ENCODE measurements around the gene SPATA2L.
"Not testable (repeated sequence)": the region's sequence is repeated elsewhere in the genome, so short reads cannot be mapped to it uniquely, and the experiment has no call there.

The SPATA2L gene

DNA sequence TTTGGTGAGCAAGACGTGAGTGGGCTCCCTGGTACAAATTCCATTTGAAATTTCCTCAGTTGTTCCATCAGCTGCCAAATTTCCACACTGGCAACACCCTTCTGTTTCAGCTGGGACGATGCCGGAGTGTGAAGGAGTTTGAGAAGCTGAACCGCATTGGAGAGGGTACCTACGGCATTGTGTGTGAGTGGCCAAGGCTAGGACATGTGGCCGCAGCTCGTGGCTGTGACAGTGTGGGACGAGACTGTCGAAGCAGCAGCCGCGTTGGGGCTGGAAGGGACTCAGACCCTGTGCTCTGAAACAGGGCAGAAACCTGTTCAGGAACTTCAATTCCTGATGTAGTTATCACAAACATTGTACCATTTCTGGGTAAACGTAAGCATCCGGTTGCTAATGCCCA is 12.4 kb downstream of the SPATA2L start:
- DNase-seq, result no peak

DNA sequence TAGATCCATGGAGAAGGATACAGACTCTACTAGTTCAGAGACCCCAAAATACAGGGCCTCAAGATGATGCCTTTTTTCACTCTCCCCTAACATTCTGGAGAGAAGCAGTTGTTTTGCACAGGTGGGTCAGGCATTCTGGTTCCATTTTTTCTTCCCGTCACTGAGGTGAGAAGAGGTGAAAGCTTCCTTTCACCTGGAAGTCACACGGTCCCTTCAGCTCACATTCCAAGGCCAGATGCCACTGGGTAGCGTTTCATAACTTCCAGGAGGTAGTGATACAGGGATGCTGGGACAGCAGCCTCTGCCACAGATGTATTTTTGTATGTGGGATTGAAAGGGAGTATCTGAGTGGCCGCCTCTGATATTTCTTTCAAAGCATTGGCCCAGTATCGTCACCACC is 13.1 kb downstream of the SPATA2L start:
- no peak for DNase-seq

DNA sequence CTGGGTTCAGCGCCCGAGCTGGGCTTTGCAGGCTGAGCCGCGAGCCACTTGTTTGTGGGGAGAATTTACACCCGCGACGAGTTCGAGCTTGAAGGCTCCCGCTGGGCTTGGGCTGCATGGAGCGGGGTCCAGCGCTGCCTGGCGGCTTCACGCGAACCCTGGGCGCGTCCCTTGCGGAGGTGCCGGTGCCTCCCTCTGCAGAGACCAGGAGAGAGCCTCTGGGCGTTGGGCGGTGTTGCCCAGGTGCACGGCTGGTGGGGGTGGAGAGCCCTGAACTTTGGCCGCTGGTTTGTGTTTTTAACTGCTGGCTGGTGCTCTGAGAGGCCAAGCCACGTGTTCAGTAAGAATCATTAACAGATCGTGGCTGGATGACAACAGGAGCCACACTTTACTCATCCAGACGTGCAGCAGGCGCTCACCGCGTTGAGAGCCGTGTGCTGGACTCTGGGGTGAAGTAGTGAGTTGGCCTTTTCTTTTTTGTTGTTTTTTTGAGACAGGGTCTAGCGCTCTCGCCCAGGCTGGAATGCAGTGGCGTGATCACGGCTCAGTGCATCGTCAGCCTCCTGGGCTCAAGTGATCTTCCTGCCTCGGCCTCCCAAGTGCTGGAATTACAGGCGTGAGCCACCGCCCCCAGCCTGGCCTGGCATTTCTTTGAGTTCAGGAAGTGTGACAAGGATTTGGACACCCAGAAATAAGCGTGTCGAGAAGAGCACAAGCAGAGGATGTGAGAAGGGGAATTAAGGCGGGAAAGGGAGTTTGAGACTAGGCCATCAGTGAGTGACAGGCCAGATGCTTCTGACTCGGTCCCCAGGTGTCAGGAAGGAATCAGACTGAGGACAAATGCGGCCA is 14.2 kb downstream of the SPATA2L start:
- no peak for DNase-seq

DNA sequence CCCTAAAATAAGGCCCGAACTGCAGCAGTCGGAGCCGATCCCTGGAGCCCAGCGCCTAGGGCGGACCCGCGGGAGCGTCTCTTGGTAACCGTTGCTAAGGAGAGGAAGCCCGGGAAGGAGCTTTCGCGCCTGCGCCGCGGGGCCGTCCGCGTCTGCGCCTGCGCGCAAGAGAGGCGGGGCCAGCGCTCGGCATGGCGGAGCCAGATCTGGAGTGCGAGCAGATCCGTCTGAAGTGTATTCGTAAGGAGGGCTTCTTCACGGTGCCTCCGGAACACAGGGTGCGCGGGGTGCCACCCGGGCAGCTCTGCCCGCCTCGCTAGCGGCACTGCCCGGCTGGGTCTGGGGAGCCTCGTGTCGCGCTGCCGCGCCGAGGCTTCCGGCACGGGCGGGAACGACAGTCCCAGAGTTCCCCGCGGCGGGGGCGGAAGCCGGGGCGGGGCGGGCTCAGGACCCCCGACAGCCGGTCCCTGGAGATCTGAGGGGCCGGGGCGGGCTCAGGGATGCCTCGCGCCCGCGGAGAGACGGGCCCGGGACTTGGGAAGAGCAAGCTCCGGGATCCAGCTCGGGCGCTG is 14.9 kb downstream of the SPATA2L start, which contains the start of gene CDK10:
Gene CDK10 (plus strand): TSS at position 170 of the 572 bp plus-strand sequence. CDS start 22 bp downstream, at position 192.
- DNase-seq, result peak; percentile 88 to 90

DNA sequence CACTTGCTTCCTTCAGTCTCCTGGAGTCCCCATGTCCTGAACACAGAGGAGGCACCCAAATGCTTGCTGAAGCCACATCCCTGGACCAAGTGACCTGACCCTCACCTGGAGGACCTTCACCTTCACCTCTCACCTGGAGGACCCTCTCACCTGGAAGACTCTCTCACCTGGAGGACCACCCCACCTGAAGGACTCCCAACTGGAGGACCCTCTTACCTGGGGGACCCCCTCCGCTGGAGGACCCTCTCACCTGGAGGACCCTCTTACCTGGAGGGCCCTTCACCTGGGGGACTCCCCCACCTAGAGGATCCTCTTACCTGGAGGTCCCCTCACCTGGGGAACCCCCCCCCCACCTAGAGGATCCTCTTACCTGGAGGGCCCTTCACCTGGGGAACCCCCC is 15.6 kb downstream of the SPATA2L start:
- no peak for DNase-seq

DNA sequence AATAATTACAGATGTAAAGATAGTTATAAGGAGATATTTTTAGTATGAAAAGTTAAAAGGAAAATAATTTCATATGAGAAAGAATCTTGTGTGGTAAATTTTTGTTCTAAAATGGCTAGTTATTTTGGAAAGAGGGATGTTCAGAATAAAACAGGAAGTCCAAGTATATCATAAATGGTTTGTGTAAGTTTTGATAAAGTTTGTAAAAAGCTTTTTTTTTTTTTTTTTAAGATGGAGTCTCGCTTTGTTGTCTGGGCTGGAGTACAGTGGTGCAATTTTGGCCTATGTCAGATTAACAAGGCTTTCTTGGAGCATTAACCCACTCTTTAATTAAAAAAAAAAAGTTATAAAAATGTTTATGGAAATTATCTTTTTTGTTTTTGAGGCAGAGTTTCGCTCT is 23.2 kb downstream of the SPATA2L start:
- no peak for DNase-seq

DNA sequence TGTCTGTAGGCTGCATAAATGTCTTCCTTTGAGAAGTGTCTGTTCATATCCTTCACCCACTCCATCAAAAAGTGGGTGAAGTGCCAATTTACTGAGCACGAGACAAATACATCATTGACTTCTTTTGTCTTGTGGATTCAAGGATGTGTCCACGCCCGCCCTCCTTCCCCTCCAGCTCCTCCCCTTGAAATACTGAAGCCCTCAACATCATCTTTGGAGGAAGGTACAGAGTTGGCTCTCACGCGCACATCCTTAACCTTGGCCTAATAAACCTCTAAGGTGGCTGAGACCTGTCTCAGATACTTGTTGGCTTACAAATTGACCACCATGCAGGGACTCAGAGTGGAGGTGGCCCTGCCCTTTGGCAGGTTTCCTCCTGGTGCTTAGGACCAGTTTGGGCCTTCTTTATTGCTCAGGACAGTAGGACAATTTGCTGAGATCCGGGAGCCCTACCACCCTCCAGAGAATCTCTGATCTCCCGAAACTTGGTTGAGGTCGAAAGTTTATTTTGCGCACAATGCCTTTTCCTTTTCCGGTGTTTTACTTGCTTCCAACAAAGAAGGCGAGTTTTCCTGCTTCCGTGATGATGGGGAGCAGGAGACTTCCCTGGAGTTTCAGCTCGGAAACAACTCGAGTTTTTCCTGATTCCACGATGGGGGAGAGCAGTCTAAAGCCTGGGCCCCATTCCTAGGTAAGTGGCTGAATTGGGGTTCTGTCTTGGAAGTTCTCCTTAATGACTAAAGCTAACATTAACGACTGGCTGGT is 29.1 kb downstream of the SPATA2L start:
- DNase-seq, result no peak

DNA sequence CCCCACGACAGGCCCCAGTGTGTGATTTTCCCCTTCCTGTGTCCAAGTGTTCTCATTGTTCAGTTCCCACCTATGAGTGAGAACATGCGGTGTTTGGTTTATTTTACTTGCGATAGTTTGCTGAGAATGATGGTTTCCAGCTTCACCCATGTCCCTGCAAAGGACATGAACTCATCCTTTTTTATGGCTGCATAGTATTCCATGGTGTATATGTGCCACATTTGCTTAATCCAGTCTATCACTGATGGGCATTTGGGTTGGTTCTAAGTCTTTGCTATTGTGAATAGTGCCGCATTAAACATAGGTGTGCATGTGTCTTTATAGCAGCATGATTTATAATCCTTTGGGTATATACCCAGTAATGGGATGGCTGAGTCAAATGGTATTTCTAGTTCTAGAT is 29.9 kb downstream of the SPATA2L start:
- DNase-seq, result not testable (repeated sequence)

DNA sequence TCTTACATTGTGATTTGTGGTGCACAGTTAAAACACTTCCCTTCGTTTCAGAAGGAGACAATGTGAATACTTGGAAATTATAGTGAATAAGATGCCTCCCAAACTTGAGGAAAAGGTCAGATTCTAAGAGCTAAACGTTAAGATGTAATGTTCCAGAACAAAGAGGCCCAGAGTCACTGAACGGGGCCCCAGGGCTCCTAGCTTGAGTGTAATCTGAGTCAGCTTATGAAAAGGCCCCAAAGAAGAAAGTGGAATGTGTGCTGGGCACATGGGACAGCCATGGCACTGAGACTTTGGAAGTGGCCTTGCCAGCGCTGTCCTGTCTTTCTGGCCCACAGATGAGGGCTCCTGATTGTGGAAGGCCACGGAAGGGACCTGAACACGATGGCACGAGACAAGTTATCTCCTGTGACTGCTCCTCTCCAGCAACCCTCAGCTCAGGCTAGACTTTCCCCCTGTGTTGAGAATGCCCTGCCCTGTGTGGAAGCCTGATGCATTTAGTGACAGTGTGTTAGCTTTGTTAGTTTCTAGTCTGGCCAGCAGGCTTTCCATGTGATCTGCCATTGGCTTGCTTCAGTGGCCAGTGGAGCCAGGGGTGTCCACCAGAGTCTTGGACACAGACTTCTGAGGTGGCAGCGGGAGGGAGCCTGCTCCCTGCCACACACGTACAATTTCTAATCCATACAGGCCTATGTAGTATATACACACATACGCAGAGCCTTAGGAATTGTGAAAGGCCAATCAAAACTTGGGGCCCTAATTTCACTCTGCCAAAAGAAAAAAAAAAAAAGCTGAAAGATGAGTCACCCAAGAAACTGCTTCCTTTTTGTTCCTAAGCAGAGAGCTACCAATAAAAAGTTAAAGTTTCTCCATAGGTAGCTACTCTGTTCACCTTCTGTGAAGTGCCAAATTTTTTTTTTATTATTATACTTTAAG is 30.7 kb downstream of the SPATA2L start:
- DNase-seq, result no peak

DNA sequence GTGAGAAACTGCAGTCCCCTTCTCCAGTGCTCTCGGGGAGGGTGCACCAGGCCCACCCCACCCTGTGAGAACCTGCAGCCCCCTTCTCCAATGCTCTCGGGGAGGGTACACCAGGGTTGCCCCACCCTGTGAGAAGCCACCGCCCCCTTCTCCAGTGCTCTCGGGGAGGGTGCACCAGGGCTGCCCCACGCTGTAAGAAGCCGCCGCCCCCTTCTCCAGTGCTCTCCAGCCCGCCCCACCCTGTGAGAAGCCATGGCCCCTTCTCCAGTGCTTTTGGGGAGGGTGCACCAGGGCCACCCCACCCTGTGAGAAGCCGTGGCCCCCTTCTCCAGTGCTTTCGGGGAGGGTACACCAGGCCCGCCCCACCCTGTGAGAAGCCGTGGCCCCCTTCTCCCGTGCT is 31.8 kb downstream of the SPATA2L start:
- no peak for DNase-seq

DNA sequence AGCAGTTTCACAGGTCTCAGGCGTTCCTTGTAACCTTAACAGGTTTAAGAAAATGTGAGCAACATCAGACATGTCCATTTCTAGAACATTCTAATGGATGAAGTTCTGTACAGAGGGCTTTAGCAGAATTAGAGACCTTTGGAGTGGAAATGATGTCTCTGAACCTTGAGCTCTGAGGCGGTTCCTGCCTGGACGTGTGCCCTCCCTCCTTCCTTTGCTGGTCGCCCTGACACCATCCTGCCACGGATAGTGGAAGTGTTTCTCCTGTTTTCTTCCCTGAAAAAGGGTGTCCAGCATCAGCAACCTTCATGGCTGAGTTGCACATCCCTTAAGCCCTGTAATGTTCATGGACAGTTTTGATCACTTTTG is 32.7 kb downstream of the SPATA2L start:
- no peak for DNase-seq

DNA sequence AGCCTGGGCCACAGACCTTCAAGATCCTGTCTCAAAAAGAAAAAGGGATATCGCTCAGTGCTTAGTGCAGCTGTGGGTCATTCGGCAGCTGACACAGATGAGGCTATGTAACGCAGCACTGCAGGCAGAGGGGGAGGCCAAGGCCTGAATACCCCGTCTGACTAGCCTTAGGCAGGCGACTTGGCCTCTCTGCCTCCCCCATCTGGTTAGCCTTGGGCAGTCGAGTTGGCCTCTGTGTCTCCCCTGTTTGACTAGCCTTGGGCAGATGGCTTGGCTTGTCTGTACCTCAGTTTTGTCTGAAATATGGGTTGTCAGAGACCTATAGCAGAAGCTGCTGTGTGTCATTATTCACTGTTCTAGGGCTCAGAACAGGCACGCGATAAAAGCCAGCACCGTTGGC is 33.9 kb downstream of the SPATA2L start:
- no peak for DNase-seq

DNA sequence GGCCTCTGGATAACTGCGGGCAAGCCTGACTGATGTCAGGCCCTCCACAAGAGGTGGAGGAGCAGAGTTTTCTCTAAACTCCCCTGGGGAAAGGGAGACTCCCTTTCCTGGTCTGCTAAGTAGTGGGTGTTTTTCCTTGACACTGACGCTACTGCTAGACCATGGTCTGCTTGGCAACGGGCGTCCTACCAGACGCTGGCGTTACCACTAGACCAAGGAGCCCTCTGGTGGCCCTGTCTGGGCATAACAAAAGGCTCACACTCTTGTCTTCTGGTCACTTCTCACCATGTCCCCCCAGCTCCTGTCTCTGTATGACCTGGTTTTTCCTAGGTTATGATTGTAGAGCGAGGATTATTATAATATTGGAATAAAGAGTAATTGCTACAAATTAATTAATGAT is 34.5 kb downstream of the SPATA2L start:
- peak; percentile 8 to 23 for DNase-seq

DNA sequence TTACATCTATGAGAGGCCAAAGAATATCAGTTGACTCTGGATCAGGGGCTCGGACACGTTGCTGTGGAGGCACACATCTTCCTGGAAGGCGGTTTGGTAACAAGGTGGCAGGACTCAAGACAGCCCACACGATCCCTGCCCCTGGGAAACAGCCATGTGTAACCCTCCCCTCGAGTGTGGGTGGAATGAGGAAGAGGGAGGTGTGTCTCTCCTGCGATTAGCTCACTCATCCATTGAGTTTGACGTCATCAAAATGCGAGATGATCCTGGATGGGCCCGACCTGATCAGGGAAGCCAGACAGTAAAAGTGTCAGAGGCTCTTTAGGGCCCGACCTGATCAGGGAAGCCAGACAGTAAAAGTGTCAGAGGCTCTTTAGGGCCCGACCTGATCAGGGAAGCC is 37.3 kb downstream of the SPATA2L start:
- DNase-seq, result not testable (repeated sequence)

DNA sequence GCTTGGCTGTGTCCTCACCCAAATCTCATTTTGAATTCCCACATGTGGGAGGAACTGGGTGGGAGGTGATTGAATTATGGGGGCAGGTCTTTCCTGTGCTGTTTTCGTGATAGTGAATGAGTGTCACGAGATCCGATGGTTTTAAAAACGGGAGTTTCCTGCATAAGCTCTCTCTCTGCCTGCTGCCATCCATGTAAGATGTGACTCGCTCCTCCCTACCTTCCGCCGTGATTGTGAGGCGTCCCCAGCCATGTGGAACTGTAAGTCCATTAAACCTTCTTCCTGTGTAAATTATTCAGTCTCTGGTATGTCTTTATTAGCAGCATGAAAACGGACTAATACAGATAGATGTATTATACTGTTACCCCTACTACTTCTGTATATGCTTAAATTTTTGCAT is 40.3 kb downstream of the SPATA2L start:
- no peak for DNase-seq

DNA sequence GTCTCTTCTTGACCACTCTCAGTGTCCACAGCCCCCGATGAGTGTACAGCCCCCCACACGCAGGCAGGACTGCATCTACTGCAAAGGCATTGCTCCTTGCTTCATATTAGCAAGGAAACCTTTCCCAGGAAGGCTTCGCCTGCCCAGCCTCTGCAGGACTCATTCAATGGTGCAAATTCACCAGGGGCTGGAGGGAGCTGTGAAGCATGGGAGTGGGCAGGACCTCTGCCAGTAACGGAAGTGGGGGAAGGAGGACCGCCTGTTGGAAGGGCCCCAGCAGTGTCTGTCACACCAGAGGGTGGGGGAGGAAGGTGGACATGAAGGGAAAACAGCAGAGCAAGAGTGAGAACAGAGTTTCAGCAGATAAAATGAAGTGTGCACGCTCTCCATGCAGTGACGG is 41.4 kb downstream of the SPATA2L start:
- no peak for DNase-seq

DNA sequence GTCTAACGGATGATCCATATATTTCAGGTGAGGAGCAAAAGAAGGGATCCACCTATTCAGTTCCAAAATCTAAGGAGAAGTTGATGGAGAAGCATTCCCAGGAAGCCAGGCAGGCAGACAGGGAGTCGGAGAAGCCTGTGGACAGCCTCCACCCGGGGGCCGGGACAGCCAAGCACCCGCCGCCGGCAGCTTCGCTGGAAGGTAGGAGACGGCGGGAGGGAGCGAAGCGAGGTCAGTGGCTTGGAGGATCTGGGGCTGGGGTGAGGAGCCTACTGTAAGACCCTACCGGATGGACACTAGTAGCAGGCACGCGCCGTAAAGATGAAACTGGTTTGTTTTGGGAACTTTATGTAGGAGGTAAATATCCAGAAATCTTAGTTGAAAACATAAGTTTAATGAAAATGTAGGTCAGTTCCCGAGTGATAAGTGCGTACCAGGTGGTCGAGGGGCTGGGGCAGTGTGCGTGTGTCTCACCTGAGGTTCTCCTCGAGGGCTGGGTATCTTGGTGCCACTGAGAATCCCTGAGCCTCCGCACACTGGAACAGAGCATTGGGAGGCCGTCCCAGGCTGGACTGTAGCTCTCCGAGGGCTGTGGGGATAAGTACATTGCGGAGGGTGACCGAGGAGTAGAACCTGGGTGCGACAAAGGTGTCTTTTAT is 43.2 kb downstream of the SPATA2L start:
- no peak for DNase-seq

DNA sequence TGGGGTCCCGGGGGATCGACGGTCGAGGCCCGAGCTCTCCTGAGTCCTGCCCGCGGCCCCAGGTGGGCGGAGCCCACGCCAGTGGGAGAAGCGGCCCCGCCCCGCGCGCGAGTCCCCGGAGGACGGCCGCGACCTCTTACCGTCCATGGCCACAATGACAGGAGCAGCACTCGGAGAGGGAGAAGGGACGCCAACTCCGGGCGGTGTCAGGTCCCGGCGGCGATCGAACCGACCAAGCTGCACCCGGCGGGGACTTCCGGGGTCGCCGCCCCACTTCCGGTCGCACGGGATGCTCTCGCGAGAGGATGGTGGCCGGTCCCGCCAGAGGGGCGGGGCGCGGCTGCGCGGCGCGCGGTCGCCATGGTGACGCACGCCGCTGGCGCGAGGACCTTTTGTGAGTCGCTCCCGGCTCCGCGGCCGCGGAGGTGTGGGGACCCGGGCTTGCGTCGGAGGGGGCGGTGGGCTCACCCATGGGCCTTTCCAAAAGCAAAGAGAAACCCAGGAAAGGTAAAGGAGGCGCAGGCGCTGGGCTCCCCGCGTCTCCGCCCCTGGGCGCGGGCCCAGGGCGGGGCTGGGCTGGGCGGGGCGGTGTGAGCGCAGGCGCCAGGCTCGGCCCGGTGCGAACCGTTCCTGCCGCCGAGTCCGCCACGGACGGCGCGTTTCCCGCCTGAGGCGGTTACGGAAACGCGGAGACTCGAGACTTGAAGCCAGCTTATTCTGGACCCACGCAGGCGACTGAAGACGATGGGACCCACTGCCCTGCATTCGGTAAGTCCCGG is 43.9 kb downstream of the SPATA2L start, which contains the start of the genes CHMP1A and SPATA33:
Gene CHMP1A (minus strand): TSS at position 267 of the 779 bp plus-strand sequence. CDS start 120 bp downstream, at position 147.
Gene SPATA33 (plus strand): TSS at position 395 of the 779 bp plus-strand sequence. CDS start 76 bp downstream, at position 471.
- DNase-seq, result peak; percentile 91 to 93

DNA sequence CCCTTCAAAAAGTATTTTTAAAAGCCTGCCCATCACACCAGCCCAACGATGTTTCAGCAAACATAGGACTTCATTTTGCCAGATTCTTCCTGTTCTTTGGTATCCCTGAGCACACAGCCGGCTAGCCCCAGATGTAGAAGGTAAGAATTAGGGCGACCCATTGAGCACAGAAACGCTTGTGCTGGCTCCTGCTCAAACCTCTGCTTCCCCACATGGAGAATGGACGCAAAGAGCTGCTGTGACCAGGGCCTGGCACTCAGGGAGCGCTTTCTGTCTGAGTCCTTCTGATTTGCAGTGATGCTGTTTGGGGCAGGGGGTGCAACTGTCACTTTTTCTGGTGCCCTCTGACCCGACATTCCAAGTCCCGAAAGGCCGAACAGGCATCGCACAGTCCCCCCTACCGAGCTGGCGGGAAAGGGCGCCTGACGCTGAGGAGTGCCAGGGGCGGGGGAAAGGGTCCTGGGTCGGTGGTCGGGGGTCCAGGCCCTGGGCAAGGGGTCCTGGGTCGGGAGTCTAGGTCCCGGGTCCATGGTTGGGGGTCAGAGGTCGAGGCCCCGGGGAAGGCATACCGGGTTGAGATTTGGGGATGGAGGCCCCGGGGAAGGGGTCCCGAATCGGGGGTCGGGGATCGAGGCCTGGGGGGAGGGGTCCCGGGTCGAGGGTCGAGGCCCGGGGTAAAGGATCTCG is 44.9 kb downstream of the SPATA2L start:
- no peak for DNase-seq

DNA sequence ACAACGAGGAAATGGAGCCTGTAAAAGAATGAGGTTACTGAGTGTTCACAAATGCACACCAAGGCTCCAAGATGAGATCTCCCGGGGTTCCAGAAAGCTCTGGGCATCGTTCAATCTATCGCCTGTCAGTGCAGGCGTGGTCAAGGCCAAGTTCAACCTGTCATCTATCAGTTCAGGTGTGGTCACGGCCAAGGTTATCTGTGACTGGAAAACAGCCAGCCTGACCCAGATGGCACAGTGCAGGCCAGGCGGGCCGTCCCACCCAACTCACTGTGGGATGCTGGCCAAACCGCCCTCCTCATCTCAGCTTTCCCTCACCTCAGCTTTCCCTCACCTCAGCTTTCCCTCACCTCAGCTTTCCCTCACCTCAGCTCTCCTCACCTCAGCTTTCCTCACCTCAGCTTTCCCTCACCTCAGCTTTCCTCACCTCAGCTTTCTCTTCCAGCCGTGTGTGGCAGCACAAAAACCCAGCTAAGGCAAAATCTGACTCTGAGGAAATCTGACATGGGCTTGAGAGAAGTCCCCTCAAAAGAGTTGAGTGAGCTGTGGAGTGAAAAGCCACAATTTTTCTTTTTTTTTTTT is 46.4 kb downstream of the SPATA2L start:
- no peak for DNase-seq

Data from CD4-positive, alpha-beta T cell treated with Interleukin-4 for 1 hour (primary cell).